Type B pancreatic cell (in vitro differentiated cells): ENCODE data around the gene ESAM. TPM values are rescaled to one million over a fixed set of nuclear protein-coding genes. Genes with fewer than 3 reads are reported as not detected.

ENCODE experiments used
- DNase-seq: peaks from one replicate; pipeline ENCODE4 v3.0.0; 2021; ENCODE audit warnings: mixed read lengths; ENCODE audit not compliant: unreplicated experiment; ENCODE audit errors: extremely low spot score
- H3K27ac Mint-ChIP-seq: 2 replicates; pipeline ENCODE4 v1.8.0; 2021; ENCODE audit warnings: mild to moderate bottlenecking, mixed read lengths
- H3K27me3 Mint-ChIP-seq: 2 replicates; pipeline ENCODE4 v1.8.0; 2021; ENCODE audit warnings: mixed read lengths
- H3K36me3 Mint-ChIP-seq: 2 replicates; pipeline ENCODE4 v1.8.0; 2021; ENCODE audit warnings: mixed read lengths
- H3K4me1 Mint-ChIP-seq: one replicate; pipeline ENCODE4 v1.8.0; 2021; ENCODE audit warnings: mixed read lengths; ENCODE audit not compliant: unreplicated experiment
- H3K4me3 Mint-ChIP-seq: 2 replicates; pipeline ENCODE4 v1.8.0; 2021; ENCODE audit warnings: mild to moderate bottlenecking, mixed read lengths
- H3K9me3 Mint-ChIP-seq: 2 replicates; pipeline ENCODE4 v1.8.0; 2021; ENCODE audit warnings: mixed read lengths
- CTCF ChIP-seq: fragments of 200-600 bp; sonication (generic); conservative IDR thresholded peaks from 2 replicates; pipeline ENCODE4 v1.5.0; 2021; ENCODE audit warnings: antibody characterized with exemption, mild to moderate bottlenecking
- total RNA-seq: library from RNA; stranded (reverse); gene quantifications from 2 replicates; pipeline ENCODE4 v1.2.1, GENCODE V29; 2021; ENCODE audit warnings: low replicate concordance

Gene ESAM
- total RNA-seq, 1 donor from 2014 or later: 3.7 TPM

DNA sequence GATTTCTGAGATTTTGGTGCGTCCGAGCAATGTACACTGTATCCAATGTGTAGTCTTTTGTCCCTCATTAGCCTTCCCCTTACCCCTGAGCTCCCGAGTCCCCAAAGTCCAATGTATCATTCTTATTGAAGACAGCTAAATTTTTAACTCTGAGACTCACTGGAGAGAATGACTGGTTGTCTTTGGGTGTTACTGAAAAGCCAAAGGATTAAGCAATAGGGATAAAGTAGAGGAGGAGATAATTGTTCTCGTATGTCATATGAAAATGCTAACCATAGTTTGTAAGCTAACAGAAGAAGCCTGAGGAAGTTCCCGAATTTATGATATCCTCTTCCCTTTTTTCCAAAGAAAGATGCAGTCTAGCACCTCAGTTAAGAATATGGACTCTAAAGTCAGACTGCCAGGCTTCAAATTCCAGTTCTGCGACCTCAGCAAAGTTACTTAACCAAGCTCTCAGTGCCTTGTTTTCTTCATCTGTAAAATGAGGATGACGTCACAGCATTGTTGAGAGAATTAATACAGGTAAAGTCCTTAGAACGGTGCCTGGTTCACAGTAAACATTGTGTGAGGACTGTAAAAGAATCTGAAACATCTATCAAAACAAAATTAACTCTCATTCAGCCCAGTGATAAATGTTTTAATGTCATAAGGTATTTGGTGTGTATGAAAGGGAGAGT, 39.7 kb upstream of the ESAM start:
- no peak for DNase-seq
- Mint-ChIP-seq H3K27ac (peak overlapping the region; percentile 59), H3K27me3 (no peaks in the 10 kb centered on the region), H3K9me3 (no peaks in the 10 kb centered on the region), H3K4me3 (peak overlapping the region; percentile 92), H3K36me3 (no peaks in the 10 kb centered on the region), H3K4me1 (peaks cover 30% of the 10 kb centered on the region)
- no peak for TF ChIP-seq CTCF

DNA sequence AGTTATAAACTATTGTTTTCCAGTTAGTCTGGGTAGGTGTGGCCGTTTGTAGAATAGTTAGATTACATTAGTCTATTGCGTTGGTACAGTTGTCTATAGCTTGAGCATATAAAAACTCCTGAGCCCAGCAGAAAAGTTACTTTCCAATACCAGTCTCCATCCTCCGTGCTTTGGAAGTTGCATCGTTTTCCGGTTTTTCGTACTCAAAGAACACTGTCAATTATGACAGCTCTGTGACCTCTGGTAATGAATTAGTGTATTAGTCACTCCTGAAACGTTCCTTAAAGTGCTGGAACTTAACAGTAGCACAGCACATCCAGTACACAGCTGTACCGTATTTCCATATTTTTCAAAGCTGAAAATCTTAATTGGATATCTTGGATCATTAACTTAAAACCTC, 38.9 kb upstream of the ESAM start:
- TF ChIP-seq CTCF: no peak
- peaks cover 30% of the 10 kb centered on the region for H3K4me1 Mint-ChIP-seq
- peak overlapping the region; percentile 92 for H3K4me3 Mint-ChIP-seq
- H3K27me3 Mint-ChIP-seq: no peaks in the 10 kb centered on the region
- peak overlapping the region; percentile 96 for H3K27ac Mint-ChIP-seq
- H3K9me3 Mint-ChIP-seq: no peaks in the 10 kb centered on the region
- DNase-seq: no peak
- no peaks in the 10 kb centered on the region for H3K36me3 Mint-ChIP-seq

- Mint-ChIP-seq H3K9me3 (no peaks in the 10 kb centered on the region), H3K4me3 (peak within 1 kb of the TSS; percentile 92), H3K27me3 (no peaks in the 10 kb centered on the region), H3K36me3 (no peaks in the 10 kb centered on the region), H3K4me1 (peaks cover 30% of the 10 kb centered on the region), H3K27ac (peak within 1 kb of the TSS; percentile 96)
- peak; percentile 92 for DNase-seq
- TF ChIP-seq CTCF: no peak
Measured at GRCh38 chr11:124800226-124800929, 38.3 kb upstream of the ESAM start, which contains the start of gene MSANTD2. TSS of gene MSANTD2 (minus strand) at chr11:124800406. CDS start at chr11:124800380, 26 bp downstream.

GRCh38 chr11:124799348-124800225, 37.5 kb upstream of the ESAM start:
- Mint-ChIP-seq H3K27ac (peak overlapping the region; percentile 84), H3K9me3 (no peaks in the 10 kb centered on the region), H3K27me3 (no peaks in the 10 kb centered on the region), H3K4me3 (peak overlapping the region; percentile 92), H3K36me3 (no peaks in the 10 kb centered on the region), H3K4me1 (peaks cover 30% of the 10 kb centered on the region)
- no peak for TF ChIP-seq CTCF
- peak; percentile 72 for DNase-seq

GRCh38 chr11:124798991-124799347, 36.9 kb upstream of the ESAM start:
- H3K4me1 Mint-ChIP-seq: peaks cover 30% of the 10 kb centered on the region
- DNase-seq: no peak
- no peaks in the 10 kb centered on the region for H3K36me3 Mint-ChIP-seq
- no peak for TF ChIP-seq CTCF
- no peaks in the 10 kb centered on the region for H3K27me3 Mint-ChIP-seq
- H3K4me3 Mint-ChIP-seq: peak overlapping the region; percentile 89
- no peaks in the 10 kb centered on the region for H3K9me3 Mint-ChIP-seq
- peak overlapping the region; percentile 84 for H3K27ac Mint-ChIP-seq
